Measurements from ENCODE around the gene ATXN7L1. TPM values are rescaled to one million over a fixed set of nuclear protein-coding genes. Genes with fewer than 3 reads are reported as not detected.

ATXN7L1 gene
- total and polyA plus RNA-seq, 7 donors: 1.2 to 6.0 (median 3.0) TPM

GRCh38 chr7:105654095-105654686 is 222.2 kb downstream of the ATXN7L1 start:
- Histone ChIP-seq H3K27me3 (ENCODE audit: insufficient read depth in 3 of 3, low read length in 2 of 3) (no peaks in the 10 kb centered on the region), H3K4me3 (no peak overlapping the region), H3K36me3 (ENCODE audit: insufficient read depth in 1 of 2, low read depth in 1 of 2) (no peaks in the 10 kb centered on the region), H3K27ac (no peak overlapping the region), H3K9me3 (no peaks in the 10 kb centered on the region), H3K4me1 (peaks cover 20% of the 10 kb centered on the region)
- WGBS, 3 donors: 93 to 95% (median 95%) methylated on average over 8 of the region's 8 CpGs
- DNase-seq (no peak), ATAC-seq (no peak)
- no peak for TF ChIP-seq CTCF (IDR thresholded peaks at IDR 0.05)
- intact Hi-C loops (cut with DNase I): loop anchor here (2.0 to 10.0 kb wide), 4 partner anchors 91 to 387 kb away; no protein-coding TSS in a partner anchor

- Histone ChIP-seq H3K4me3 (no peak overlapping the region), H3K4me1 (peaks cover 27% of the 10 kb centered on the region), H3K27ac (no peak overlapping the region), H3K27me3 (ENCODE audit: insufficient read depth in 3 of 3, low read length in 2 of 3) (no peaks in the 10 kb centered on the region), H3K9me3 (no peaks in the 10 kb centered on the region), H3K36me3 (ENCODE audit: insufficient read depth in 1 of 2, low read depth in 1 of 2) (no peaks in the 10 kb centered on the region)
- DNase-seq: no peak
- WGBS, 3 donors: 86 to 88% (median 87%) methylated on average over 6 of the region's 6 CpGs
- TF ChIP-seq CTCF (IDR thresholded peaks at IDR 0.05): no peak
- intact Hi-C loops (cut with DNase I): loop anchor here (2.0 to 10.0 kb wide), 5 partner anchors 91 to 391 kb away; no protein-coding TSS in a partner anchor
- ATAC-seq: no peak
Measured at GRCh38 chr7:105653441-105654005, 222.9 kb downstream of the ATXN7L1 start.

- intact Hi-C loops (cut with DNase I): loop anchor here (2.0 to 10.0 kb wide), 4 partner anchors 92 to 392 kb away; no protein-coding TSS in a partner anchor
- peaks cover 28% of the 10 kb centered on the region for H3K4me1 ChIP-seq
- ATAC-seq (peak; percentile 91 to 95 (median 93)), DNase-seq (peak; percentile 77 to 89)
- H3K36me3 ChIP-seq (ENCODE audit: insufficient read depth in 1 of 2, low read depth in 1 of 2): no peaks in the 10 kb centered on the region
- 38 to 50% (median 41%) methylated on average over 8 of the region's 8 CpGs for WGBS, 3 donors
- H3K9me3 ChIP-seq: no peaks in the 10 kb centered on the region
- peak; percentile 91 for TF ChIP-seq CTCF (IDR thresholded peaks at IDR 0.05)
- H3K27me3 ChIP-seq (ENCODE audit: insufficient read depth in 3 of 3, low read length in 2 of 3): no peaks in the 10 kb centered on the region
- no peak overlapping the region for H3K4me3 ChIP-seq
- no peak overlapping the region for H3K27ac ChIP-seq
Measured at GRCh38 chr7:105652359-105652993, 223.9 kb downstream of the ATXN7L1 start.

GRCh38 chr7:105651798-105652197 is 224.6 kb downstream of the ATXN7L1 start:
- no peak for DNase-seq
- intact Hi-C loops (cut with DNase I): loop anchor here (2.0 to 10.0 kb wide), 4 partner anchors 93 to 393 kb away; no protein-coding TSS in a partner anchor
- Histone ChIP-seq H3K4me1 (peaks cover 28% of the 10 kb centered on the region), H3K27ac (no peak overlapping the region), H3K4me3 (no peak overlapping the region), H3K9me3 (no peaks in the 10 kb centered on the region), H3K27me3 (ENCODE audit: insufficient read depth in 3 of 3, low read length in 2 of 3) (no peaks in the 10 kb centered on the region), H3K36me3 (ENCODE audit: insufficient read depth in 1 of 2, low read depth in 1 of 2) (no peaks in the 10 kb centered on the region)
- no peak for ATAC-seq
- TF ChIP-seq CTCF (IDR thresholded peaks at IDR 0.05): no peak
- 94 to 100% (median 100%) methylated on average over 2 of the region's 2 CpGs for WGBS, 3 donors

All from psoas muscle (tissue), 8 donors.